ENCODE measurements around the gene RNH1.

Gene RNH1

GRCh38 chr11:506995-507726, at the start of gene RNH1:
RNH1 (minus strand) TSS chr11:507242; CDS start chr11:502162, 5,080 bp downstream.
- no peaks in the 10 kb centered on the region for H3K36me3 ChIP-seq (ENCODE audit: control insufficient read depth, insufficient read depth, low read length)
- H3K4me3 ChIP-seq (ENCODE audit: low read length), result peak within 1 kb of the TSS; percentile 72
- no peaks in the 10 kb centered on the region for H3K27me3 ChIP-seq (ENCODE audit: control insufficient read depth, insufficient read depth, low read length)
- DNase-seq (ENCODE audit: low read depth, low spot score), result peak; percentile 41
- H3K9me3 ChIP-seq (ENCODE audit: control insufficient read depth, insufficient read depth, low read length), result no peaks in the 10 kb centered on the region
- H3K27ac ChIP-seq (ENCODE audit: low read length), result no peak within 1 kb of the TSS
- H3K4me1 ChIP-seq (ENCODE audit: control insufficient read depth, insufficient read depth, low read length), result no peaks in the 10 kb centered on the region
- no CpG with 5 or more reads among the region's 93 CpGs for WGBS (ENCODE audit: insufficient coverage, insufficient read length)

GRCh38 chr11:555780-556661, 49.0 kb upstream of the RNH1 start:
- Histone ChIP-seq H3K4me3 (ENCODE audit: low read length) (peak overlapping the region; percentile 54; the same call in 1 of the 2 replicates), H3K27ac (ENCODE audit: low read length) (no peak overlapping the region), H3K27me3 (ENCODE audit: control insufficient read depth, insufficient read depth, low read length) (peaks cover 13% of the 10 kb centered on the region; the same call in 1 of the 2 replicates), H3K4me1 (ENCODE audit: control insufficient read depth, insufficient read depth, low read length) (peaks cover 10% of the 10 kb centered on the region), H3K36me3 (ENCODE audit: control insufficient read depth, insufficient read depth, low read length) (no peaks in the 10 kb centered on the region), H3K9me3 (ENCODE audit: control insufficient read depth, insufficient read depth, low read length) (no peaks in the 10 kb centered on the region)
- DNase-seq (ENCODE audit: low read depth, low spot score), result no peak
- WGBS (ENCODE audit: insufficient coverage, insufficient read length), result no CpG with 5 or more reads among the region's 104 CpGs

- no peak overlapping the region for H3K27ac ChIP-seq (ENCODE audit: low read length)
- no peaks in the 10 kb centered on the region for H3K36me3 ChIP-seq (ENCODE audit: control insufficient read depth, insufficient read depth, low read length)
- no peak for DNase-seq (ENCODE audit: low read depth, low spot score)
- H3K4me1 ChIP-seq (ENCODE audit: control insufficient read depth, insufficient read depth, low read length), result peaks cover 10% of the 10 kb centered on the region
- H3K9me3 ChIP-seq (ENCODE audit: control insufficient read depth, insufficient read depth, low read length), result no peaks in the 10 kb centered on the region
- H3K27me3 ChIP-seq (ENCODE audit: control insufficient read depth, insufficient read depth, low read length), result peaks cover 13% of the 10 kb centered on the region; the same call in 1 of the 2 replicates
- peak overlapping the region; percentile 54; the same call in 1 of the 2 replicates for H3K4me3 ChIP-seq (ENCODE audit: low read length)
- WGBS (ENCODE audit: insufficient coverage, insufficient read length), result no CpG with 5 or more reads among the region's 57 CpGs
Measured at GRCh38 chr11:555227-555779, 48.3 kb upstream of the RNH1 start.

GRCh38 chr11:554428-555226, 47.6 kb upstream of the RNH1 start:
- Histone ChIP-seq H3K27ac (ENCODE audit: low read length) (no peak overlapping the region), H3K9me3 (ENCODE audit: control insufficient read depth, insufficient read depth, low read length) (no peaks in the 10 kb centered on the region), H3K27me3 (ENCODE audit: control insufficient read depth, insufficient read depth, low read length) (peaks cover 13% of the 10 kb centered on the region; the same call in 1 of the 2 replicates), H3K4me3 (ENCODE audit: low read length) (peak overlapping the region; percentile 21; the same call in 1 of the 2 replicates), H3K36me3 (ENCODE audit: control insufficient read depth, insufficient read depth, low read length) (no peaks in the 10 kb centered on the region), H3K4me1 (ENCODE audit: control insufficient read depth, insufficient read depth, low read length) (peaks cover 8% of the 10 kb centered on the region)
- WGBS (ENCODE audit: insufficient coverage, insufficient read length), result no CpG with 5 or more reads among the region's 60 CpGs
- peak; percentile 88 for DNase-seq (ENCODE audit: low read depth, low spot score)

- H3K27me3 ChIP-seq (ENCODE audit: control insufficient read depth, insufficient read depth, low read length), result peaks cover 13% of the 10 kb centered on the region; the same call in 1 of the 2 replicates
- H3K36me3 ChIP-seq (ENCODE audit: control insufficient read depth, insufficient read depth, low read length), result no peaks in the 10 kb centered on the region
- H3K9me3 ChIP-seq (ENCODE audit: control insufficient read depth, insufficient read depth, low read length), result no peaks in the 10 kb centered on the region
- WGBS (ENCODE audit: insufficient coverage, insufficient read length), result no CpG with 5 or more reads among the region's 11 CpGs
- H3K27ac ChIP-seq (ENCODE audit: low read length), result no peak overlapping the region
- no peak overlapping the region for H3K4me3 ChIP-seq (ENCODE audit: low read length)
- DNase-seq (ENCODE audit: low read depth, low spot score), result no peak
- H3K4me1 ChIP-seq (ENCODE audit: control insufficient read depth, insufficient read depth, low read length), result peaks cover 5% of the 10 kb centered on the region; the same call in 1 of the 2 replicates
Measured at GRCh38 chr11:553988-554340, 46.9 kb upstream of the RNH1 start.

GRCh38 chr11:553083-553987, 46.3 kb upstream of the RNH1 start:
- WGBS (ENCODE audit: insufficient coverage, insufficient read length), result no CpG with 5 or more reads among the region's 27 CpGs

GRCh38 chr11:551596-551995, 44.6 kb upstream of the RNH1 start:
- Histone ChIP-seq H3K9me3 (ENCODE audit: control insufficient read depth, insufficient read depth, low read length) (no peaks in the 10 kb centered on the region), H3K36me3 (ENCODE audit: control insufficient read depth, insufficient read depth, low read length) (no peaks in the 10 kb centered on the region), H3K27me3 (ENCODE audit: control insufficient read depth, insufficient read depth, low read length) (peaks cover 6% of the 10 kb centered on the region; the same call in 1 of the 2 replicates), H3K4me3 (ENCODE audit: low read length) (no peak overlapping the region), H3K27ac (ENCODE audit: low read length) (no peak overlapping the region), H3K4me1 (ENCODE audit: control insufficient read depth, insufficient read depth, low read length) (peaks cover 5% of the 10 kb centered on the region; the same call in 1 of the 2 replicates)
- DNase-seq (ENCODE audit: low read depth, low spot score), result no peak
- WGBS (ENCODE audit: insufficient coverage, insufficient read length), result no CpG with 5 or more reads among the region's 12 CpGs

More at GRCh38 chr11:553083-553987, 46.3 kb upstream of the RNH1 start:
- Histone ChIP-seq H3K4me1 (ENCODE audit: control insufficient read depth, insufficient read depth, low read length) (peaks cover 5% of the 10 kb centered on the region; the same call in 1 of the 2 replicates), H3K4me3 (ENCODE audit: low read length) (no peak overlapping the region), H3K36me3 (ENCODE audit: control insufficient read depth, insufficient read depth, low read length) (no peaks in the 10 kb centered on the region), H3K27ac (ENCODE audit: low read length) (no peak overlapping the region), H3K27me3 (ENCODE audit: control insufficient read depth, insufficient read depth, low read length) (peaks cover 13% of the 10 kb centered on the region; the same call in 1 of the 2 replicates), H3K9me3 (ENCODE audit: control insufficient read depth, insufficient read depth, low read length) (no peaks in the 10 kb centered on the region)
- no peak for DNase-seq (ENCODE audit: low read depth, low spot score)

- Histone ChIP-seq H3K4me3 (ENCODE audit: low read length) (no peak overlapping the region), H3K9me3 (ENCODE audit: control insufficient read depth, insufficient read depth, low read length) (no peaks in the 10 kb centered on the region)
- no CpG with 5 or more reads among the region's 16 CpGs for WGBS (ENCODE audit: insufficient coverage, insufficient read length)
Measured at GRCh38 chr11:551131-551530, 44.1 kb upstream of the RNH1 start.

GRCh38 chr11:550746-551085, 43.7 kb upstream of the RNH1 start:
- Histone ChIP-seq H3K9me3 (ENCODE audit: control insufficient read depth, insufficient read depth, low read length) (no peaks in the 10 kb centered on the region), H3K36me3 (ENCODE audit: control insufficient read depth, insufficient read depth, low read length) (no peaks in the 10 kb centered on the region), H3K4me1 (ENCODE audit: control insufficient read depth, insufficient read depth, low read length) (peaks cover 1% of the 10 kb centered on the region; the same call in 1 of the 2 replicates), H3K4me3 (ENCODE audit: low read length) (no peak overlapping the region), H3K27ac (ENCODE audit: low read length) (no peak overlapping the region), H3K27me3 (ENCODE audit: control insufficient read depth, insufficient read depth, low read length) (no peaks in the 10 kb centered on the region)
- no peak for DNase-seq (ENCODE audit: low read depth, low spot score)
- WGBS (ENCODE audit: insufficient coverage, insufficient read length), result no CpG with 5 or more reads among the region's 5 CpGs

More at GRCh38 chr11:551131-551530, 44.1 kb upstream of the RNH1 start:
- DNase-seq (ENCODE audit: low read depth, low spot score), result no peak
- Histone ChIP-seq H3K27me3 (ENCODE audit: control insufficient read depth, insufficient read depth, low read length) (peaks cover 1% of the 10 kb centered on the region; the same call in 1 of the 2 replicates), H3K4me1 (ENCODE audit: control insufficient read depth, insufficient read depth, low read length) (peaks cover 2% of the 10 kb centered on the region; the same call in 1 of the 2 replicates), H3K27ac (ENCODE audit: low read length) (no peak overlapping the region), H3K36me3 (ENCODE audit: control insufficient read depth, insufficient read depth, low read length) (no peaks in the 10 kb centered on the region)
